ENCODE results near the gene ABLIM2. TPM values are rescaled to one million over a fixed set of nuclear protein-coding genes. Genes with fewer than 3 reads are reported as not detected.

The ABLIM2 gene
- total and polyA plus RNA-seq, 2 of the 4 experiments (the other 2 are of a cell fraction), result under 0.01 to 0.10 TPM

GRCh38 chr4:8118531-8118930, 40.1 kb downstream of the ABLIM2 start:
- Histone ChIP-seq H2AK5ac (ENCODE audit: low read depth, low read length) (no peak overlapping the region), H3K23ac (ENCODE audit: low read depth, low read length) (no peak overlapping the region), H3K27me3 (ENCODE audit: control insufficient read depth, insufficient read depth, low read length) (peaks cover 44% of the 10 kb centered on the region), H3K4me1 (ENCODE audit: control insufficient read depth, insufficient read depth, low read length) (peaks cover 1% of the 10 kb centered on the region; the same call in 1 of the 2 replicates), H3K56ac (ENCODE audit: extremely low read depth, insufficient read depth, low read length) (no peak overlapping the region), H3K9me3 (ENCODE audit: control insufficient read depth, insufficient read depth, low read length) (no peaks in the 10 kb centered on the region), H2BK5ac (ENCODE audit: low read depth, low read length, poor library complexity, severe bottlenecking) (no peak overlapping the region), H3K79me1 (ENCODE audit: low read depth in 1 of 2, low read length in 2 of 2) (no peaks in the 10 kb centered on the region), H3K4me2 (ENCODE audit: low read depth, low read length) (no peak overlapping the region), H2BK20ac (ENCODE audit: low read depth, low read length) (no peak overlapping the region), H2BK15ac (ENCODE audit: low read depth, low read length) (no peak overlapping the region), H4K5ac (ENCODE audit: low read depth, low read length) (no peak overlapping the region), H3K4me3 (ENCODE audit: insufficient read depth, low read depth, low read length) (no peak overlapping the region), H3K9me1 (ENCODE audit: insufficient read depth, low read length) (no peaks in the 10 kb centered on the region), H3K27ac (ENCODE audit: insufficient read depth, low read length) (no peak overlapping the region), H4K8ac (ENCODE audit: low read depth in 2 of 2, low read length in 2 of 2) (no peak overlapping the region), H3K14ac (replicated peaks; ENCODE audit: low read depth, low read length) (no peak overlapping the region), H2BK120ac (ENCODE audit: low read depth, low read length) (no peak overlapping the region), H3K9ac (ENCODE audit: low read depth, low read length) (no peak overlapping the region), H3K18ac (ENCODE audit: low read depth, low read length) (no peak overlapping the region), H3K36me3 (ENCODE audit: control insufficient read depth, insufficient read depth, low read length) (no peaks in the 10 kb centered on the region), H2AFZ (replicated peaks; ENCODE audit: low read length, poor library complexity) (no peak overlapping the region), H4K91ac (ENCODE audit: insufficient read depth, low read depth, low read length) (no peak overlapping the region), H4K20me1 (ENCODE audit: insufficient read depth, low read length) (no peaks in the 10 kb centered on the region), H3K4ac (ENCODE audit: low read depth, low read length) (no peak overlapping the region), H2AK9ac (replicated peaks; ENCODE audit: low read depth, low read length, poor library complexity) (no peak overlapping the region)
- ATAC-seq (ENCODE audit: low read depth) (no peak), DNase-seq (no peak)
- TF ChIP-seq POLR2A (IDR thresholded peaks at IDR 0.05; ENCODE audit: low read depth, low read length) (no peak), FOS (IDR thresholded peaks at IDR 0.05; ENCODE audit: low read depth, low read length) (no peak), ELK1 (IDR thresholded peaks at IDR 0.05; ENCODE audit: borderline replicate concordance, low read depth, low read length) (no peak), USF2 (IDR thresholded peaks at IDR 0.05; ENCODE audit: low read depth, low read length) (no peak), MXI1 (IDR thresholded peaks at IDR 0.05; ENCODE audit: borderline replicate concordance, low read depth, low read length) (no peak), NFE2L2 (IDR thresholded peaks at IDR 0.05; ENCODE audit: low read depth, low read length) (no peak), SMC3 (IDR thresholded peaks at IDR 0.05; ENCODE audit: low read depth, low read length) (no peak), CTCF (conservative IDR thresholded peaks at IDR 0.05; ENCODE audit: low read depth, low read length) (no peak), BHLHE40 (IDR thresholded peaks at IDR 0.05; ENCODE audit: low read depth, low read length) (no peak), MAZ (IDR thresholded peaks at IDR 0.05; ENCODE audit: borderline replicate concordance, low read depth, low read length) (no peak), RFX5 (IDR thresholded peaks at IDR 0.05; ENCODE audit: low read depth, low read length) (no peak), RAD21 (IDR thresholded peaks at IDR 0.05; ENCODE audit: low read length) (no peak), RCOR1 (IDR thresholded peaks at IDR 0.05; ENCODE audit: insufficient replicate concordance, low read length) (no peak), MAFK (IDR thresholded peaks at IDR 0.05; ENCODE audit: low read depth, low read length) (no peak), CEBPB (IDR thresholded peaks at IDR 0.05; ENCODE audit: low read depth, low read length) (no peak), CHD1 (IDR thresholded peaks at IDR 0.05; ENCODE audit: low read depth, low read length) (no peak)
- dilution Hi-C loops (cut with HindIII; ENCODE audit: low sequenced_read_pairs, unreplicated experiment), result no loop called here
- in situ Hi-C loops (cut with MboI; ENCODE audit: low sequenced_read_pairs), result no loop called here
- CTCF ChIA-PET, result no interaction called here
- BruUV-seq (replicated peaks), result no TSS peak
- intact Hi-C loops (cut with micrococcal nuclease), result no loop called here
- POLR2A ChIA-PET (ENCODE audit: unreplicated experiment), result no interaction called here
- 89% methylated on average over 4 of the region's 6 CpGs; no CpG with 5 or more reads in 1 of the 2 experiments for WGBS, 2 experiments (ENCODE audit: extremely low coverage in 2 of 2, insufficient read length in 1 of 2)
